Measurements from ENCODE around the gene TUNAR.

Gene TUNAR

GRCh38 chr14:95872777-95873176, 3.9 kb upstream of the TUNAR start:
- DNase-seq (ENCODE audit: low spot score) = no peak

DNA sequence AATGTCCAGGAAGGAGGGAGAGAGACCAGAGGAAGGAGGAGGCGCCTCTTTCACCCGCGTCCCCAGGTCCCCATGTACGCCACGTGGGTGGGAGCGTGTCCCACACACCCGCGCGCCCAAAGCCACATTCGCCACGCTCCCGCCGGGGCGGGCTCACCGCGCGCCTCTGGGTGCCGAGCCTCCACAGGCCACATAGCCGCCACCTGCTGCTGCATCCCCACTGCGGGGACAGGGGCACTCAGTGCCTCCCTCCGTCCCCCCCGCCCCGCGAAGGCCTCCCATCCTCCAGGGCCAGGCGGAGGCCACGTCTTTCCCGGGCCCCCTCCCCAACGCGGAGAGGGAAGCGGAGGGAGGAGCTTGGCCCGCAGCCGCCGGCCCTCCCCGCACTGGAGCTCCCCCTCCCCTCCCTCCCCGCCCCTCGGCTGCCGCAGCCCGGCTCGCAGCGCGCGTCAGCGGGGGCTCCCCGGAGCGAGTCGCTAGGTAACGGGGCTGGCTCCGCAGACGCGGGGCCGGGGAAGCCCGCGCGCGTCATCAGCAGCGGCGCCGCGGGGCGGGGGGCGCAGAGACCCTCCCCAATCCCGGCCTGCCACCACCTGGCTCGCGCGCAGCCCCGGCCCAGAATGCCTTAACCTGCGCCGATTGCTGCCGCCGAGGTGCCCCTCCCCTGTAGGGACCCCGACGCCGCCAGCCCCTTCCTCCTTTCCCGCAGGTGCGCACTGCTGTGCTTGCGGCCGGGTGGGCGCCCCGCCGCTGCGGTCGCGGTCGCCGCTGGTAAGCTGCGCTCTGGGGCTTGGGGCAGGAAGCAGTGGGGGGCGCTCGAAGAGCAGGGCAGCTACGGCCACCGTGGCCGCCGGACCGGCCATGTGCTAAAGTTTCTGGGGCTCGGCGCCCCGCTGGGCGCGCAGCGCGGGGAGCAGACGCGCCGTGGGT, 536 bp upstream of the TUNAR start:
- no peak for DNase-seq (ENCODE audit: low spot score)

DNA sequence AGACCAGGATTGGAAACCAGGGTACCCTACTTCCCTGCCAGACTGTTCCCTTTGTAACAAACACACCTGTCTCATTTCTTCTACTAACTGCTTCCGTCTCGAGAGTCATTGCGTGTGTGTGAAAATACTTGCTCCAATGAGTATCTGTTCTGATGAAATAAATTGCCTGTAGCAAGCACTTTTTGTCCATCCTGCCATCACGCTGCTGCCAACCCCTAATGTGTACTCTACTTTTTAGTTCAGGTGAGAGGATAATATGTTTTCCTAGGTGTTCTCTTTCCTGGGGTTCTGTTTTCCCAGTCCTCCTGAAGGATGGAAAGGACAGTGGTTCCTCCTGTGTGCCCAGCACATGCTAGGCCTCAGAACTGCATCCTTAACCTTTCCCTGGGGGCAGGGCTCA, 1.0 kb downstream of the TUNAR start:
- DNase-seq (ENCODE audit: low spot score) = no peak

DNA sequence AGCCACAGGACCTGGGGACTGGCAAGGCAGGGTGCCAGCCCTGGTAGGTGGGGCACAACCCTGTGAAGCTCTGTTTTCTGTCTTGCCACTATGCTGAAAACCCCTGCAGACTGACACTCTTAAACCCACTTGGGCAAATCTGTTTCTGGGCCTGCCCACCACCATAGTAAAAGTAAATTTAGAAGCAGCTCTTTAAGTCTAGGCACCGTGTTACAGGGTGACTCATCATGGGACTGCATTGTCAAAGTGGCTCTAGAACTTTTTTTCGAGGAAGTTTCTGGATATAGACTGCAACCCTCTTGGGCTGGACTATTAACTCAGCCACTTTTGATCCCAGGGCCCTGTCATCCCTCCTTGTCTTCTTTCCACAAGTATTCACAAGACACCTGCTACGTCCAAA, 7.7 kb downstream of the TUNAR start:
- DNase-seq (ENCODE audit: low spot score) = no peak

DNA sequence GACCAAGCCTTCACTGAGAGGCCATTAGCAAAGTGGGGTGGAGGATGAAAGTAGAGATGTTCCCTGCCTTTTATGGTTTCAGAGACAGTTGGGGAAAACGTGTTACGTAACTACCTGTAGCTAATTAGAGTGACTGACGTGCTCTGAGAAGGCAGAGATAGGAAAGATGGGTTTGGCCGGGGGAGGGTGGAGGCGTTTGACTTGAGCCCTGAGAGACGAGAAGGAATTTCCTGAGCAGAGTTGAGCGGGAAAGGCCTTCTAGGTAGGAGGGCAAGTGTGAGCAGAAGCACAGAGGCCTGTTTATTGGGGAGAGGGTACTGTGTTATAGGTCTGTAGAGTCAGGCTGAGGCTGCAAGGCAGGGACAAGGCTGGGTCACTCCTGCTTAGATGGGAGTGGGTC, 8.6 kb downstream of the TUNAR start:
- DNase-seq (ENCODE audit: low spot score) = no peak

GRCh38 chr14:95885866-95886265, 9.2 kb downstream of the TUNAR start:
- no peak for DNase-seq (ENCODE audit: low spot score)

DNA sequence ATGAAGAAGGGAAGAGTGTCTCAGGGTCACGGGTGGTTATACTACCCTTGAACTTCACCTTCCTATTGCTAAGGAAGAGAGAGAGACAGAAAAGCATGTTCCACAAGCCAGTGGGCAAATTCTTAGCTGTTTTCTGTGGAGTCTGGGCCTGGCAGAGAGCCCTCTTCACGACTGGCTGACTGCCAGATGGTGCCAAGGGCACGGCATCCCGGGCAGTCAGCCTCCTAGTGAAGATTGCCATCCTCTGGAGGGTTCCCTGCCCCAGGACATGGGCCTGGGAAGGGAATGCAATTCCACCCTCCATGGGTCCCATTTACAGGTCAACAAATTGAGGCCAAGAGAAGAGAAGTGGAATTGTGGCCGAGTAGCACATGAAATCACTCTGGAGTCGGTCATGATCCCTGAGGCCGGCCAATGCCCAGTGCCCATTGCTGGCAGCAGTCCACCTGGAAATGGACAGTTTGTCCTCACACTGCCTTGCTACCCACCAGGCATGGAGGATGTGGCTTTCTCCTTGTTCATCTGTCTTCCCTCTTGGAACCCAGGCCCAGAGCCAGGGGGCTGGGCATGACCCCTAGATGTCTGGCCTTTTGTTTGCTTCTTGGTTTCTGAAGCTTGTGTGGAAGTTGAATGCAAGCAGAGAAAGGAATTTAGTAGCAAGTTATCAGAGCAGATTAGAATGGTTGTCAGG, 9.9 kb downstream of the TUNAR start:
- DNase-seq (ENCODE audit: low spot score) = no peak

DNA sequence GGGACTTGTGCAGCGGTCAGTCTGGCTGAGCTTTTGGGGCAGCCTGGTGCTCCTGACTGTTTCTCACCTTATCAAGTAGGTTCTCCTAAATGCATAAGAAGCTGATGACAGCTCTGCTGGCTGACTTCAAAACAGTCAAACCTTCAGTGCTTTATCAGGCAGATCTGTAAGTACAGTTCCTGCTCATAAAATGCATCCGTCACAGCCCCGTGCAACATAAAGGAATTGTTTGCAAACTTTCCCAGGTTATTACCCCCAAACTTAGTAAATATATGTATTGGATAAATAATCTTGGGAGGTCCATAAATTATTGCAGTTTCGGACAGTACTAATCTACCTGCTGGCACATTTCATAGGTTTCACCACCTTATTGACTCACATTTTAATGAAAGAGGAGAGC, 10.7 kb downstream of the TUNAR start:
- DNase-seq (ENCODE audit: low spot score) = no peak

DNA sequence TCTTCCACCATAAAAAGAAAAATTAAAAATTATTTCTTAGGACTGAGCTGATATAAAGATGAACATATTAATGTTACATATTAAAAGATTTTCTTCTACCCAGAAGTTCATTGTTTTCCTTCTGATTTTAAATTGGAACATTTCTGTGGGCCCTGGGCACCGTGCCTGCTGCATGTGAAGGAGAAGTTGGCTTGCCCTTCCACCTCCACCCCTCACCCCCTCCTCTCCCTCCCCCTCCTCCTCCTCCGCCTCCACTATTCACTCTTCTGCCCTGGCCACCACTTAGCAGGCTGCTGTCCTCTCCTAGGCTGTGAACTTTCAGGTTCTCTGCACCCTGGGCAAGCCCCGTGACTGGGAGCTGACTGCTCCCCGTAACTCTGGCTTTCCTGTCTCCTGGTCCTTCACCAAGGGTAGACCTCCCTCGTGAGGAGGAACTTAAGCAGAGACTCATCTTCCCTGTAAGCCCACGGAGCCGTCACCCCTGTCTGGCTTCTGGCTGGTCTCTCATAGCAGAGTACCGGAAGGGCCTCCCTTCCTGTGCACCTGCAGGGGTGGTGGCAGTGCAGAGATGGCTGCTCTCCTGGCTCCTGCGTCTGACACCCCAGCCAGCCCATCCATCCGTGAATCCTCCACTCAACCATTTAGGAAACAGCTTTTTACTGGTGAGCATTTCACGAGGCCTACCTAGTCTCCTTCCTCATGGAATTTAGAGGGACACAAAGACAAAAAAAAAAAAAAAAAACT, 12.8 kb downstream of the TUNAR start:
- DNase-seq (ENCODE audit: low spot score) = no peak

- peak; percentile 65 for DNase-seq (ENCODE audit: low spot score)
These were observed 15.1 kb downstream of the TUNAR start for GRCh38 chr14:95891742-95892141.

GRCh38 chr14:95892142-95892541, 15.5 kb downstream of the TUNAR start:
- DNase-seq (ENCODE audit: low spot score) = no peak

DNA sequence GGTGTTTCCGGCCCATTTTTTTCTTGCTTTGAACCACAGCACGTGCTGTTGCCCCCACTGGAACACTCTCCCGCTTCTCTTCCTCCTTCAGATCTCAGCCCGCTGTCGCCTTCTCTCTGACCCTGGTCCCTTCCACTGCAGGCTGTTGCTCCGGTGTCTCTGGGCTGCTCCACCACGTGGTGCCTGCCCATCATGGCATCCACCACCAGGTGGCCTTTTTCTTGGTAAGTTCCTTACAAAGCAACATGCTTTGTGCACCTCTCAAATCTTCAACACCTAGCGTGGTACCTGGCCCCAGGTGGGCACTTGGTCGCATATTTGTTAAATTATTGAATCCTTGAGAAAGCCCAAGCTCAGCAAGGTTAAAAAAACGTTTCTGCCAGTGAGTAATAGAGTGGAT, 19.1 kb downstream of the TUNAR start:
- no peak for DNase-seq (ENCODE audit: low spot score)

GRCh38 chr14:95896498-95897135, 20.0 kb downstream of the TUNAR start:
- no peak for DNase-seq (ENCODE audit: low spot score)

GRCh38 chr14:95897280-95897679, 20.6 kb downstream of the TUNAR start:
- no peak for DNase-seq (ENCODE audit: low spot score)

- DNase-seq (ENCODE audit: low spot score) = peak; percentile 79
These were observed 24.4 kb downstream of the TUNAR start for GRCh38 chr14:95901054-95901453.

DNA sequence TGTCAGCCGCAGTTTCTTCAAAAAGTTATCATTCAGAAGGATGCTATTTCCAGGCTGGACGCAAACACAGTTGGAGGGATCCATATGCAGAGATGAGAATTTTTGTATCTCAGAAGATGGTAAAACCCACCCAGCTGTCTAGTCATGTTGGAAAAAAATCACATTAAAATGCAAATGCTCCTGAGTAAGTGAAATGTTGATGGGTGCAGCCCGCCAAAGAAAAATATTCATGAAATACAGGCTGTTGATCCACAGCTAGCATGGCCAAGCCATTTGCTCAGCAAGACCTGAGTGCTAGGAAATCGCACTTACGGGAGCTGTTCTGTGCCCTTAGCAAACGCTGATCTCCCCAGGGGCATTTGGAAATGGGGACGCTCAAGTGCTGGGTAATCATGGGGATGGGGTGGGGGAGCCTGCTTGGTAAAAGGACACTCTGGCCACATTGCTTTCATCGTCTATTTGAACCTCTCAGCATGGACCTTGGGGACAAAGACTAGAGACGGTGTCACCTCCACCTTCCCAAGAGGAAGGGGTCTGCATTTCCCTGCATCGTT, 25.7 kb downstream of the TUNAR start:
- DNase-seq (ENCODE audit: low spot score) = no peak

DNA sequence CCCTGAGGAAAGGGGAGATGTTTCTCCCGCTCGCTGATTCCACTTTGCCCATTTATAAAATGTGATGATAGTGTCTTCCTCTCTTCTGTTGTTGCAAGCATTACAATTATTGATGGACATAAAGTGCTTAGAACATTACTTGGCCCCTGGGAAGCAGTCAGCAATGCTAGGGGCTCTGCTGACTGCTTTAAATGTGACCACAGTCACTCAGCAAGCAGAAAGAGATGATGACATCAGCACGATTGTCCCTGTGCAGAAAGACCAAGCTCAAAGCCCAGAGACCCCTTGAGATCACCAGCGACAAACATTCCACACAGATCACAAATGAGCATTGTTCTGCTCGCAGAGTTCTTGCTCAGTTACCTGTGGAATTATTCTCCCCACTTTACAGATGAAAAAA, 26.5 kb downstream of the TUNAR start:
- no peak for DNase-seq (ENCODE audit: low spot score)

- DNase-seq (ENCODE audit: low spot score) = no peak
These were observed 27.0 kb downstream of the TUNAR start for GRCh38 chr14:95903616-95904107.

GRCh38 chr14:95906591-95906990, 30.0 kb downstream of the TUNAR start:
- DNase-seq (ENCODE audit: low spot score) = no peak

- DNase-seq (ENCODE audit: low spot score) = no peak
These were observed 34.0 kb downstream of the TUNAR start for GRCh38 chr14:95910628-95911027.

DNA sequence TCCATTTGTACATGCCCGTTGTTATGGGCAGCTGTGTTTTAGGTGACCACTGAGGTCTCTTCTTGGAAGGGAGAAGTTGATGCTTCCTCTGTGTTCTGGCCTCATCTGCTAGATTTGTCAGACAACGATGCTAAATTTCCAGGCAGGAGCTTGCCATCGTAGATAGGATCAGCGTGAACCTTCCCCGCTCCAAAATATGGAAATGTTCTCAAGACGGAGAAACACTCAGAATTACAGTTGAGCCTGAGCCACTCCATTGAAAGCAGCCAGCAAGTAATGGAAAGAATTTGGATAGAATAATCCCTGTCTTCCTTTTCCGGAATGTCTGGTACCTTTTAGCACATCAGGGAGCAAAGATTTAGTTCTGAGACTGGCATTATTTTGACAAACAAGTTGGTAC, 34.8 kb downstream of the TUNAR start:
- DNase-seq (ENCODE audit: low spot score) = no peak

GRCh38 chr14:95915330-95915729, 38.7 kb downstream of the TUNAR start:
- DNase-seq (ENCODE audit: low spot score) = no peak

Data from GM03348 (cell line).